T-helper 22 cell (primary cell): ENCODE measurements around the gene PSMD3.

Experiments
- DNase-seq: peaks from one replicate; pipeline ENCODE4 v3.0.0-alpha.2; 2020; ENCODE audit warnings: low read depth

PSMD3 gene

DNA sequence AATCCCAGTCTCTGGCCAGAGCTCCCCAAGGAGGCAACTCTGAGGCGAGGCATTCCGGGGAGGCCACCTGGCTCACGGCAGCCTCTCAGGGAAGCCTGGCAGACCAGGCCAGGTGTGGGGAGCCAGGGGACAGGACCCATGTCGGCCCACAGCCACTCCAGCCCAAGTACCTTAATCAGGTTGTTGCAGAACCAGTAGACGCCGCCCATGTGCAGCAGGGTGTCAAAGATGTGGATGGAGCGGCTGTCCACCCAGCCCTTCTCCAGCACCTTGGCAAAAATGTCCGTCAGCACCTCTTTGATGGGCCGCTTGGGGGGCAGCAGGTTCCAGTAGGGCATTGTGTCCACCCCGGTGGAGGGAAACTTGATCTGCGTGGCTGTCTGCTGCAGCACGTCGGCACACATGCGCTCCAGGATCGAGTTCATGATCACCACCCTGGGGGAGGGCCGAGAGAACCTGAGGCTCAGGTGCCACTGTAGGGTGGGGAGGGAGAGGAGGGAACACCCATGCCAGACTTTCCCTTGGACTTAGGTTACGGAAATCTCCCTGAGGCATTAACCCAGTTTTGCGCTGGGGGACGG, 42.4 kb downstream of the PSMD3 start:
- no peak for DNase-seq

DNA sequence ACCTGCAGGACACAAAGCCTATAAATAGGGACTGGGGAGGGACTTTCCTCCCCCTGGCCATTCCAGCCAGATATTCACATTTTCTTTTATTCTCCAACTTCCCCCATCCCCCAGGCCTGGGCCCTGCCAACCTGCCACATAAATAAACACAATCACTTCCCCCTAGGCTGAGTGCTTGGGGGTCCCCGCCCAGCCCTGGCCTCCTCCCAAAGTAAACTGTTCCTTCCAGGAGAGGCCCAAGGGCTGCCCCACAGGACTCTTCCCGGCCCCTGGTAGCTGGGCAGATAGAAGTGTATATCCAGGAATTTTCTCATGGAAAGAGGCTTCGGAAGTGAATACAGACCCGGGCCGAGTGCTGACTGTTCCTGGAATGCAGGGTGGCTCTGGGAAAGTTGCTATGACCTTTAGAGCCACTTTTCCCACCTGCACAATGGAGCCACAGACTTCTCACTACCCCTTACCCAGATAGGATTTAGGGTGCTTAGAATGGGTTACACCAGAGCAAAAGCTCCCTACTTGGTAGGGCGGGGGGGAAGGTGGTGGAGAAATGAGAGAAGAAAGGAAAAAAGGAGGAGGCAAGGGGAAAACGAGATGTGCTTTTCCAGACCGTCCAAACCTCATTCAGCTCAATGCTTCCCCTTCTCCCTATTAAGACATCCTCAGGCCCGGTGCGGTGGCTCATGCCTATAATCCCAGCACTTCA, 43.1 kb downstream of the PSMD3 start:
- no peak for DNase-seq

DNA sequence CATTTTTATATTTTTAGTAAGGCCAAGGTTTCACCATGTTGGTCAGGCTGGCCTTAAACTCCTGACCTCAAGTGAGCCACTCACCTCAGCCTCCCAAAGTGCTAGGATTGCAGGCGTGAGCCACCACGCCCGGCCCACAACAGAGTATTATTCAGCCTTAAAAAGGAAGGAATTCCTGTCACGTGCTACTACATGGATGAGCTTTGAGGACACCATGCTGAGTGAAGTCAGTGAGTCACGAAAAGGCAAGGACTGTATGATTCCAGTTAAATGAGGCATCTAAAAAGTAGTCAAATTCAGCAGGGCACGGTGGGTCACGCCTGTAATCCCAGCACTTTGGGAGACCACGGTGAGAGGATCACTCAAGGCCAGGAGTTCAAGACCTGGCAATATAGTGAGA, 44.3 kb downstream of the PSMD3 start:
- DNase-seq: no peak

DNA sequence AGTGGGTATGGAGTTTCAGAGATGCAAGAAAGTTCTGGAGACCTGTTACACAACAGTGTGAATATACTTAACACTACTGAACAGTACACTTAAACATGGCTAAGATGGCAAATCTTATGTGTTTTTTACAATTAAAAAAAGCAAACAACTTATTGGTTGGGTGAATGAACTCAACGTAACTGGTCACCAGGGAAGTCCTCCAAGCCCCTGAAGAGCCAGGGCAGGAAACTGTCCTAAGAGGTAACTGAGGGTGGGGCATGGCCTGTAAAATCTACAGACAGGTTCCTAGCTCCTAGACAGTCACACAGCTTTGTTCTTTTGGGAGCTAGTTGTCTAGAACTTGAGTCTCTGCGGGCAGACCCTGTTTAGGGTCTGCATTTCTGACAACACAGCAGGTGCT, 45.0 kb downstream of the PSMD3 start:
- no peak for DNase-seq

DNA sequence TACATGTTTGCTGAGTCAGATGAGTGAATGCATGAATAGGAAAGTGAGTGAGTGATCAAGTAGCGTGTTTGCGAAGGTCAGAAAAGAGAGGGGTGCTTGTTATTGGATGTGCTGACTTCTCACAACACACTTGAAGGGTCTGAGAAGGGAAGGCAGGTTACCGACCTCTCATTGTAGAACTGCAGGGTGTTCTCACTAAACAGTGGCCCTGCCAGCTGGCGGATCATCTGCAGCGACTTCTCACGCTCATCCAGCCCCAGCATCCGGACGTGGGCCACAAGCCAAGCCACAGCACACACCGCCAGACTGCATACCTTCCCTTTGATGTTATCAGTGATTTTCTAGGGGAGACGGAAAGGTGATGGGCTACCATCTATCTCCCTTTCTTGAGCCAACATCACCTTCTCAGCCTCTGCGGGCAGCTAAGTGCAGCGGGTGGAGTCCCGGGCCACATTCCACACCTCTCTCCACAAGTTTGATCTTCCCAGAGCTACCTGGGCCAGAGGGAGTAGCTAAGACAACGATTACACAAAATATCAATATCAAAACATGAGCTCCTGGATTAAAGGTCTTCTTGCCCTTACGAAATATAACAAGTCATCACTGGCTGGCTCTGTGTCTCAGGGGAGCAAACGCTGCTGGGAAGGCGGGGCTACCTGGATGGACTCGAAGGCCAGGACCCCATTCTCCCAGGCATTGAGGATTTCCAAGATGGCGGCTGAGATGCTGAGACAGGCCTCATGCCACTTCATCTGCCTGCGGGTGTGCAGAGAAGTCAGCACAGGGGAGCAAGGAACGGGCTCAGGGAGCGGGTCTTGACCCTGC, 45.6 kb downstream of the PSMD3 start:
- DNase-seq: peak; percentile 28

DNA sequence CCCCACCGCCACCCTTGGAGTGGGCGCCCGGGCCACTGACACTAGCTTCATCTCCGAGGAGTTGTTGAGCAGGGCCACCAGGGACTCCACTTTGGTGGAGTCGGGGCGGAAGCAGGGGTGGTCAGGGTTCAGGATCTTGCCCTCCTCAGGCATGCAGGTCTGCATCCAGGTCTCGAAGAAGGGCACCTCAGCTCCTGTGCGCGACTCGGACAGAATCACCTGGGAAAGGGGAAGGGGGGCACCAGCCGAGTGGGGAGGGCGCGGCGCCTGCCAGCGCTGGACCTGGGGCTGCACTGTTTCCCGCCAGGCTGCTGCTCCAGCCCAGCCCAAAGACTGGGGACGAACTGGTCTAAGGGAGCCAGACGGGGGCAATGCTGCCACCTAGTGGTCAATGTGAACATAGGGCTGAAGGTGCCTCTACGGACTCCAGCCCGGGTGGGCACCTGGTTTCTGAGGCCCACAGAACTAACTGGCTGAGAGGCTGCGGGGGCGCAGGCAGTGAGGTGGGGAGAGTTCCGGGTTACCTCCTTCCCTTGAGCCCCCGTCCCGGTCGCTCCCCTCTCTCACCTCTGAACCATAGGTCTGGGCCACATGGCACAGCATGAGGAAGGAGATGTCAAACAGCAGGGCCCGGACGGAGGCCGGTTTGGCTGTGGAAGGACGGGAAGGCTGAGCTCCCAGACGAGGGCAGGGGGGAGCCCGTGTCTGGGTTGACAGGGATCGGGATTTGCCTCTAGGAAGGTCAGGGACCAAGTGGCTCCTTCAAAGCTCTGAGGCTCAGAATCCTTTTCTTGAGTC, 46.4 kb downstream of the PSMD3 start:
- DNase-seq: peak; percentile 50

DNA sequence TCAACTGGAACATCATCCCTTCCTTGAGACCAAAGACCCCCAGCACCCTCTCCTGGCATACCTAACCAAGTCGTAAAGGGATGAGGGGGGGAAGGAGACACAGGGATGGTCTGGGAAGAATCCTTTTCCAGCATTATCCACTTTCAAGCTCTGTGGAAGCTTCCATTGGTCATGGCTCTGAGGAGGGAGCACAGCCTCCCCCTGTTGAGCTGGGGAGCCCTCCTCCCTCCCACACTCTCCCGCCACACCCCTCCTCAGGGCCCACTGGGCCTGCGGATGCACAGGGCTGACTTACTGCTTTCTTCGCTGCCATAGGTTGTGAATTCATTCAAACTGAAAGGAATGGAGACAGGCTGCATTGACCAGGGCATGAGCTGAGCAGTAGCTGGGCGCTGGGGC, 47.0 kb downstream of the PSMD3 start:
- no peak for DNase-seq

DNA sequence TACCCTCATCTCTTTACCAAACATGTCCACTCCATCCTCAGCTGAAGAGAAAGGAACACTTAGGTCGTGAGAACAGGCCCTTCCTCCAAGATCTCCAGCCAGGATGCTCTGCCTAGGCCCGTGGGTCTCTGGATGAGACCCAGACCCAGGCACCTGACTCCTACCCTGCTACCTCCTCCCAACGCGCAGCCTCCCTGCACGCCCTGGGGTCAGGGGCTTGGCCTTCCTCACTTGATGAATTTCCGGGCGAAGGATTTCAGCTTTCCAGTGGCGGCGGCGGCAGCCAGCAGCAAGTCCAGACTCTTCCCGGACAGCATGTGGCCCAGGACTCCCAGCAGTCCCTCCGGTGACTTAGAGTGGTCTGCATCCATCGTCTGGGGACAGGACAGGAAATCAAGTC, 48.0 kb downstream of the PSMD3 start:
- no peak for DNase-seq

DNA sequence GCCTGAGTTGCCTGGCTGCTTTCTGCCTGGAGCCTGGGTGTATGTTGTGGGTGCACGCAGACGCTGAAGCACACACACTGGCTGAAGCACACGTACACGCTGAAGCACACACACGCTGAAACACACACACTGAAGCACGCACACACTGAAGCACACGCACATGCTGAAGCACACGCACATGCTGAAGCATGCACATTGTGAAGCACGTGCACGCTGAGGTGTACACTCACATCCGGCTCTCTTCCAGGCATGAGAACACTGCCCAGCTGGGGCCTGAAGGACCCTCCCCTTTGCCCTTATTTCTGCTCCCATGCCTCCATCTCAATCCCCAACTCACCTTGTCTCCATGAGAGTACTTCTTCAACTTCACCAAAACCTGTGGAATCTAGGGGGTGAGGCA, 51.1 kb downstream of the PSMD3 start:
- DNase-seq: no peak

DNA sequence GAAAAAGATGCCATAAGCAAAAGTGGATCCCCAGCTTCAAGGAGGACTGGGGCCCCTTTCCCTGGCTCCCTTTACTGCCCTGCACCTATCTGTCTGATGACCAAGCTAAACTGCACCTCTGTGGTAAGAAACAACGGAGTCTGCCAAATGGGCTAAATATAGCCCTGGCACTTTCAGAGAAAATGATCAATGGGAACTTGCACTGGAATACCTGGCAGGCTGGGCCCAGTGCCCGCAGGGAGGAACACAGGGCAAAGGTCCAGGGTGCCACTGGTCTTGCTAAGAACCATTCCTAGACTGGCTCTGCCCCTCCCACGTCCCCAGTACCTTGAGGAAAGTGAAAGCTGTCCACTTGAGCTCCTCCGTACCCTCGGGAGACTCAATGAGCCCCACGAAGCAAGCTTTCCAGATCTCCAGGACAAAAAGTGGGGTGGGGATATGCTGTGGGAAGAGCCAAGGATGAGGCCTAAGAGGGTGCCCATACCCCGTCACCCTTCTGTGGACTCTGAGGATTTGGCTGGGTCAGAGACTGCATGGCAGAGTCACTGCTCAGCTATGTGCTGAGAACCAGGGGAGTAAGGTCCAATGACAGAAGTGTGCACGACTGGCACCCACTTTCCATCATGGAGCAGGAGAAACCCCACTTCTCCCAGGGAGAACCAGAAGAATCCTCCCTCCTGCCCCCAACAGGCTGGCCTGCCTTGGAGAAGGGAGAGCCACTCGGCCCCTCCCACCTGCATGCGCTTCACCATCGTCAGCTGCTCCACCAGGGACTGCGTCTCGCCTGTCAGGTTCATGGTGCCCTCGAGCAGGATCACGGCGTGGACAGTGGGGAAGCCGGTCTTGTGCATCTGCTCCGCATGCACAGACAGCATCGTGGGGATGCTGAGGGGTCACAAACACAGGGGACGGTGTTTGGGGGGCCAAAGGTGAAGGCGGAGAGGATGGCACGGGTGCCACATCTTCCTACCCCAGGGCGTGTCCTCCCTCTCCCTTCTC, 52.0 kb downstream of the PSMD3 start:
- DNase-seq: no peak

DNA sequence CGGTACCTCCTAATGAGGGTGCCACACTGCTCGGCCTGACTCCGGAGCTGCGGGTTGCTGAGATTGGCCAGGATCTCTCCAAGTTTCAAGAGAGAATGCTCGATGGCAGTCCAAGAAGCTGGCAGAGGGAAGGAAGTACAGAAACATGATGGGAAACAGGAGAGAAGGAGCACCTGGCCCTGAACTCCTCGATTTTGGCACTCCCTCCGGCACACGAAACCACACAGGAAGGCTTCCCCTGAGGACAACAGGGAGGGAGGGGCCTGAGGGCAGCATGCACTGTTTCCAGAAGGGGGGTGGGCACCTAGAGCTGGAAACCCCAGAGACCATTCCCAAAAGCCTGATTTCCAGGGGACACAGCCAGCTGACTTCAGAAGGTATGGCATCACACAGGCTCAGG, 52.7 kb downstream of the PSMD3 start:
- no peak for DNase-seq

DNA sequence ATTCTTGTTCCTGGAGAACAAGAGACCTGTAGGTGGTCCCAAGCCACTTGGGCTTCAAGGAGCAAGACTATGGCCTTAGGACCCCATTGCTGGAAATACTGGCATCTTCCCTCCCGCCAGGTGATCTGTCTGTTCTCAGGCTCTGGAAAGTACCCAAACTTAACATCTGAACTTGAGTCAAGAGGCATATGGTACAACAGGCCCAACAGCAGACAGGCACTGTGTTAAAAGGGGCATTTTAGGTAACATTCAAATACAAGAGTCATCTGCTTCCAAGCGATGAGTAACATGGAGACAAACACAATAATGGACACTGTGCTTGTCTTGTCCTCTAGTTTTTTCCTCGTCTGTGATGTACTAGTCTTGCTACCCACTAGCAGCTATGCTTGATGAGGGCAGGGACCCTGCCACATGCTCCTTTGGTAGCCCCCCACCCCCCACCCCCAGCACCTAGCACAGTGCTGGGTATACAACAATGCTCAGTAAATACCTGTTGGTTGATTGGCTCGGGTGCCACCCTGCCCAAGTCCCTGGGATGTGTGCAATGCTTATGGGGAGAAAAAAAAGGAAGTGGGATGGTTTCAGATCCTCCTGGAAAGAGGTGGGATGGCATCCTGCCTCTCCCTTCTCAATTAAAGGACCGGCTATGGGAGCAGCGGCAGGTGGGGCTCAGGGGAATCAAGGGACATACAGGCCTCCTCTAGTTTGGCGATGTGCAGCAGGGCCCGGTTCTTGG, 54.0 kb downstream of the PSMD3 start:
- DNase-seq: no peak

DNA sequence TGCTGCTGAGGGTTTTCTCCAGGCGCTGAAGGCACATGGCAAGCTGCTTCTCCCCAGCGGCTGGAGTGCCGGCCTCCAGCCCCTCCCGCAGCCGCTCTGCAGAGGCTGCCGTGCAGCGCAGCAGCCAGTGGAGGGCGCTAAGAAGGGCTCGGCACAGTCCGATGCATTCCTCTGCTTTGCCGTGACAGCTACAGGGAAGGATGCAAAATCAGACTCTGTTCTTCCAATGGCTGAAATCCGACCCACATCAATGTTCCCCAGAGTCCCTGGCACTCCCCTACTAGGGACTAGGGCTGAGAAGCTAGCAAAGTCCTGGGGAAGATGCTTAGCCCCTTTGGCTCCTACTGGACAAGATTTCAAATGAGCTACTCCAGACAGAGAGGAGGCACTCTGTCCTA, 54.6 kb downstream of the PSMD3 start:
- no peak for DNase-seq

DNA sequence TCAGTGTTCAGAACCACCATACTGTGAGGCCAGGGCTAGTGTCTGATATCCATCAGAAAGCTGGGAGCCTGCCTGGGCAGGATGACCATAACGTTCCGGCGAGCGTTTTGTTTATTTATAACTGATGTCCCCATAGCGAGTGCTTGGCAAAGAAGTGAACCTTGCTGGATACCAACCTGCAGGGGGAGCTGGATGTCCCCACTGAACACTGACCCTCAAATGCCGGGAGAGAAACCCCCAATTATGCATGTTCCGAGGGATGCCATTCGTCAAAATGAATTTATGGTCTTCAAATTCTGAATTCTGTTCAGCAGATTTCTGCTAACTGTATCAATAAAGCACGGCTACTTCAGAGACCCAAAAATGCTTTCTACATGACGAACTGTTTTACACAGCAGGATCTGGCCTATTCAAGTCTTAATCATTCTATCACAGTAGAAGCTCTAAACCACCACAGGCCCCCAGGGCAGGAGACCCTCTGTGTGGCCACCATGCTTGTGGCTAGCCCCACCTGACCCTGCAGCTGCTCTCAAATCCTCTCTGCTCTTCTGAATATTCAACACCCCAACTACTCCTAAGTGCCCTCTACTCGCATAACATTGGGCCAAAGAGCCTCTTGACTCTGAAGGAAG, 58.4 kb downstream of the PSMD3 start:
- DNase-seq: no peak

DNA sequence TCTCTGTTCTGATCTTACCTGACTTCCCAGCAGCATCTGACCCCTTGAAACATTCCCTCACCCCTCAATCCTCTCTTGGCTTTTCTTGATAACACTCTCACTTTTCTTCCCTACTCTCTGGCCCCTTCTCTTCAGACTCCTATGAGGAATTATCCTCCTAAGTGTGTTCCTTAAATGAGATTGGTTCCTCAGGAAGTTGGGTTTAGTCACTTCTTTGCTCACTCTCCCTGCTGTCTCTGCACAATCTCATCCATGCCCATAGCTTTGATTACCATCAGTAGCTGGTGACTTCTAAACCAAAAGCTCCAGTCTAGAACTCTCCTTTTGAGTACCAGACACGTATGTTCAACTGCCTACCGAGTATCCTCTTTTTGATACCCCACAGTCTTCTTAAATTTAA, 60.6 kb downstream of the PSMD3 start:
- no peak for DNase-seq
